T-cell (primary cell): ENCODE measurements around the gene TPRG1. TPM values are rescaled to one million over a fixed set of nuclear protein-coding genes. Genes with fewer than 3 reads are reported as not detected.

ENCODE experiments used
- ATAC-seq, 4 experiments: fragments of 200-7000 bp in 3 of 4; fragments of 150-1000 bp in 1 of 4; cut with Tn5 transposase; replicated peaks in 1 of 4; 1 replicate in 3 of 4; 2 replicates in 1 of 4; pipeline ENCODE4 v1.10.0; 2021; ENCODE audit warnings: moderate library complexity in 3 of 4, mild to moderate bottlenecking in 2 of 4, moderate number of reproducible peaks in 1 of 4
- CTCF ChIA-PET, 2 donors: fragments of 300-600 bp; sonication (Branson Sonifier 250); formaldehyde crosslinking; loops; one replicate each; lab custom pipeline; 2022; ENCODE audit warnings: antibody characterized with exemption in 2 of 2; lab: Charles Lee
- POLR2A ChIA-PET, 2 donors: fragments of 300-600 bp; sonication (Branson Sonifier 250); formaldehyde crosslinking; loops; one replicate each; lab custom pipeline; 2022; ENCODE audit warnings: antibody characterized with exemption in 2 of 2; lab: Charles Lee
- DNase-seq, 35 experiments: peaks; one replicate each; pipeline versions ENCODE4 v3.0.0 to v3.0.0-alpha.2; 2013 to 2023
- H3K27ac ChIP-seq: one replicate; pipeline ENCODE4 v1.5.1; 2013; ENCODE audit warnings: low read length
- H3K27me3 ChIP-seq, 2 experiments: replicated peaks in 1 of 2; 1 replicate in 1 of 2; 2 replicates in 1 of 2; pipeline versions ENCODE4 v1.6.1 to v1.7.0; 2013; ENCODE audit warnings: low read length in 1 of 2, mixed read lengths in 1 of 2; ENCODE audit not compliant: control insufficient read depth in 2 of 2, insufficient read depth in 2 of 2; ENCODE audit errors: extremely low read depth in 1 of 2
- H3K36me3 ChIP-seq, 2 donors: 1 replicate in 1 of 2; 2 replicates in 1 of 2; pipeline versions ENCODE4 v1.6.1 to v1.7.0; 2013; ENCODE audit warnings: low read length in 1 of 2; ENCODE audit not compliant: control insufficient read depth in 2 of 2, insufficient read depth in 1 of 2; ENCODE audit errors: extremely low read depth in 1 of 2
- H3K4me1 ChIP-seq, 2 experiments: 1 replicate in 1 of 2; 2 replicates in 1 of 2; pipeline versions ENCODE4 v1.6.1 to v1.7.0; 2013; ENCODE audit warnings: low read length in 2 of 2, mixed read lengths in 1 of 2; ENCODE audit not compliant: insufficient read depth in 2 of 2, control insufficient read depth in 1 of 2; ENCODE audit errors: extremely low read depth in 1 of 2
- H3K4me3 ChIP-seq, 2 donors: 1 replicate in 1 of 2; 2 replicates in 1 of 2; pipeline versions ENCODE4 v1.5.1 to v1.7.0; 2013; ENCODE audit warnings: mild to moderate bottlenecking in 2 of 2, low read length in 1 of 2, moderate library complexity in 1 of 2; ENCODE audit not compliant: control insufficient read depth in 1 of 2; ENCODE audit errors: extremely low read depth in 1 of 2
- H3K9me3 ChIP-seq: 2 replicates; pipeline ENCODE4 v1.7.0; 2013
- H3K27ac Mint-ChIP-seq, 2 donors: one replicate each; pipeline ENCODE4 v1.8.0; 2020 to 2021; ENCODE audit warnings: mild to moderate bottlenecking in 2 of 2, mixed read lengths in 2 of 2
- H3K27me3 Mint-ChIP-seq, 2 donors: one replicate each; pipeline ENCODE4 v1.8.0; 2021 to 2022; ENCODE audit warnings: mixed read lengths in 2 of 2
- H3K36me3 Mint-ChIP-seq: one replicate; pipeline ENCODE4 v1.8.0; 2021; ENCODE audit warnings: mixed read lengths
- H3K4me1 Mint-ChIP-seq, 3 donors: one replicate each; pipeline ENCODE4 v1.8.0; 2020 to 2022; ENCODE audit warnings: mixed read lengths in 3 of 3, mild to moderate bottlenecking in 1 of 3
- H3K4me3 Mint-ChIP-seq, 3 donors: one replicate each; pipeline ENCODE4 v1.8.0; 2020 to 2022; ENCODE audit warnings: mild to moderate bottlenecking in 3 of 3, mixed read lengths in 3 of 3, moderate library complexity in 3 of 3
- H3K9me3 Mint-ChIP-seq, 3 donors: one replicate each; pipeline ENCODE4 v1.8.0; 2020 to 2022; ENCODE audit warnings: mixed read lengths in 3 of 3
- WGBS: methylation state at CpG from one replicate; pipeline ENCODE4 v1.1.5; 2013; ENCODE audit warnings: missing lambda C conversion rate; ENCODE audit not compliant: insufficient coverage; 5-methylcytosine and 5-hydroxymethylcytosine counted together
- total RNA-seq, 35 experiments: library from RNA in 6 of 35; stranded (reverse) in 6 of 35; fragments of 120-200 nt in 1 of 35; gene quantifications; one replicate each; pipeline versions ENCODE4 v1.2.1 to v1.2.4 and lab custom pipeline; 2013 to 2026

TPRG1 gene
- total RNA-seq, 5 donors from 2014 or later (not counting 1 experiment from before 2014, with no cell fraction given) = 5.6 to 28.4 (median 15.5) TPM

DNA sequence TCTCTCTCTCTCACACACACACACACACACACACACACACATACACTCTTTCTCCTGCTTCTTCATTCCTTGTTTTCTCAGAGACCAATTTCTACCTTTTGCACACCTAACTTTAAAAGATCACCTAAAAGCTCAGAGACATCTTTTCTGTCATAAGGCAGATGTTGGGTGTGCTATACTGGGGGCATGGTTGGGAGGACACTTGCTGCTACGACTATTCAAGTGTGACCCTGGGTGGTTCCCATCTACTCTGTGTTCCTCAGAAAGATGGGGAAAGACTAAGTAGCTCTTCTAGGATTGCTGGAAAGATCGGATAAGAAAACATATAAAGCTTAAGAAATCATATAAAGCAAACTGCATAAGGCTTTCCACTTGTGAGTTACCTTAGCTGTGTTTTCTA, 33.2 kb downstream of the TPRG1 start:
- ATAC-seq (no peak), DNase-seq (no peak)
- H3K27ac ChIP-seq = no peak overlapping the region
- Mint-ChIP-seq H3K9me3 (no peaks in the 10 kb centered on the region), H3K36me3 (no peaks in the 10 kb centered on the region), H3K27me3 (peaks cover 4 to 15% of the 10 kb centered on the region in 2 donors), H3K4me3 (no peak overlapping the region), H3K4me1 (no peaks in the 10 kb centered on the region), H3K27ac (no peak overlapping the region)
- no peaks in the 10 kb centered on the region for H3K9me3 ChIP-seq
- ChIA-PET CTCF (no interaction called here), POLR2A (no interaction called here)
- no peaks in the 10 kb centered on the region for H3K36me3 ChIP-seq
- no CpG with 5 or more reads among the region's 2 CpGs for WGBS
- H3K4me1 ChIP-seq = peaks cover 0 to 2% of the 10 kb centered on the region in 2 experiments
- H3K27me3 ChIP-seq = no peaks in the 10 kb centered on the region
- H3K4me3 ChIP-seq = no peak overlapping the region

DNA sequence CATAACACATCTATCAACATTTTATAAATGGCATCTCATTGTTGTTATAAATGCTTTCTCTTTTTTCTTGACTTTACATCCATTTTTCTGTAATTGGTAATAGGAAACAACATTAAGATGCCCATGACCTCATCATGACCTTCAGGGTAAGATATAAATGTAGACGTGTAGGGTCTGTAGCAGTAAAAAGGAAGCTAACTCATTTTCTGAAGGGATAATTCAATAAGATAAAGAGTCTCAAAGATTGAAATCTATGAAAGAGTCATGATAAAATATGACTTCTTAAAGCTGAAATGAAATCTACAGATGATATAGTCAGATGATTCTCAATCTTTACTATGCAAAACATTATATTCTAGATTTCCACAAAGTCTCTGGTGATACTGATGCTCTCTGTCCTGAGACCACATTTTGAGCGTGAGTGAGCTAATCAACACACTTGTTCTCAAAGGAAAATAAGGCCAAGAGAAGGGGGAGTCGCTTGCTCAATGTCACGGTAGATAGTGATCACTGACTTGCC, 38.5 kb downstream of the TPRG1 start:
- ATAC-seq = no peak
- H3K27me3 ChIP-seq = no peaks in the 10 kb centered on the region
- POLR2A ChIA-PET = interaction anchor here in 1 of 2 donors (0.6 kb wide), 1 partner anchor 974 kb away, joined by 3 read pairs; no protein-coding TSS in a partner anchor
- CTCF ChIA-PET = no interaction called here
- H3K36me3 Mint-ChIP-seq = peaks cover 4% of the 10 kb centered on the region
- H3K36me3 ChIP-seq = no peaks in the 10 kb centered on the region
- H3K4me1 ChIP-seq = no peaks in the 10 kb centered on the region
- no peak overlapping the region for H3K4me3 ChIP-seq
- H3K27ac Mint-ChIP-seq = no peak overlapping the region
- H3K4me1 Mint-ChIP-seq = no peaks in the 10 kb centered on the region
- no peaks in the 10 kb centered on the region for H3K9me3 ChIP-seq
- DNase-seq = no peak
- no peaks in the 10 kb centered on the region for H3K9me3 Mint-ChIP-seq
- H3K27ac ChIP-seq = no peak overlapping the region
- H3K4me3 Mint-ChIP-seq = no peak overlapping the region
- WGBS = 83% methylated on average over 1 of the region's 4 CpGs
- peaks cover 4 to 15% of the 10 kb centered on the region in 2 donors for H3K27me3 Mint-ChIP-seq

- ATAC-seq (no peak), DNase-seq (no peak)
- Histone ChIP-seq H3K36me3 (no peaks in the 10 kb centered on the region), H3K27me3 (no peaks in the 10 kb centered on the region), H3K9me3 (no peaks in the 10 kb centered on the region), H3K4me1 (no peaks in the 10 kb centered on the region), H3K27ac (no peak overlapping the region), H3K4me3 (no peak overlapping the region)
- no peak overlapping the region for H3K4me3 Mint-ChIP-seq
- H3K27ac Mint-ChIP-seq = no peak overlapping the region
- ChIA-PET CTCF (no interaction called here), POLR2A (no interaction called here)
- H3K4me1 Mint-ChIP-seq = no peaks in the 10 kb centered on the region
- H3K36me3 Mint-ChIP-seq = peaks cover 4% of the 10 kb centered on the region
- peaks cover 3 to 10% of the 10 kb centered on the region in 2 donors for H3K27me3 Mint-ChIP-seq
- no peaks in the 10 kb centered on the region for H3K9me3 Mint-ChIP-seq
- 80% methylated on average over 1 of the region's 2 CpGs for whole genome bisulfite sequencing
Observed at GRCh38 chr3:189212681-189213080, 40.9 kb downstream of the TPRG1 start.

GRCh38 chr3:189214651-189215050, 42.9 kb downstream of the TPRG1 start:
- CTCF ChIA-PET = no interaction called here
- H3K4me1 ChIP-seq = no peaks in the 10 kb centered on the region
- no peaks in the 10 kb centered on the region for H3K9me3 Mint-ChIP-seq
- no peaks in the 10 kb centered on the region for H3K9me3 ChIP-seq
- ATAC-seq (no peak), DNase-seq (no peak)
- no peak overlapping the region for H3K4me3 ChIP-seq
- H3K4me1 Mint-ChIP-seq = no peaks in the 10 kb centered on the region
- no peaks in the 10 kb centered on the region for H3K27me3 Mint-ChIP-seq
- no peaks in the 10 kb centered on the region for H3K27me3 ChIP-seq
- POLR2A ChIA-PET = no interaction called here
- no peak overlapping the region for H3K27ac ChIP-seq
- no peaks in the 10 kb centered on the region for H3K36me3 ChIP-seq
- no CpG with 5 or more reads among the region's 1 CpG for WGBS
- no peak overlapping the region for H3K27ac Mint-ChIP-seq
- peaks cover 9% of the 10 kb centered on the region for H3K36me3 Mint-ChIP-seq
- H3K4me3 Mint-ChIP-seq = no peak overlapping the region

DNA sequence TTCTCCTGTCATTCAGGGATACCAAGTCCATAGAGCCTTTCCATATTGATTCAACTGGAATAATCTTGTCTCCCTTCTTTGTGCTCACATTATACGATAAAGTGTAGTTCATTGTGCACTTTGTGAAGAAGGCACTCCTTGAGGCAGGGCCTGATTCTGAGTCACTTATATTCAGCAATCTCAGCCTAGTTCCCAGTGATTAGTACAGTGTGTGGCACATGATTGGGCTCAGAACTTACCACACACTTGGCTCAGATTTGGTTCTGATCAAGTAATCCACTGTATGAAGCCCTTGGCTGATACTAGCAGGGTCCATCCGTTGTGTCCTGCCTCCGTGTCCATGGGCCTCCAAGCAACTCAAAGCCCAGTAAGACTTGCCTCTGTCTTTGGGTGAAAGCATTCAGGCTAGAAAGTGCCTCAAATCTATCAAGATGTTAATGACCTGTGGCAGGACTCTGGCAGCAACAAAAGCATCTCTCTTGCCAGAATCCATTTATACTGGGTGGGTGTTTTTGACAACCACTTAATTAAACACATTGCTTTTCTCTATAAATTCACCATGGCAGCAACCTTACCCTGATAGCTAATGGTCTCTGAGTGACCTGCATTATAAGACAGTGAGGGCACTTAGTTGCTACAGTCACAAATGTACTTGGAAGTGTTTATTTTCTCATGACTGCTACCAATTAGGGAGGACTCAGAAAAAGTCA, 51.3 kb downstream of the TPRG1 start:
- Mint-ChIP-seq H3K27ac (no peak overlapping the region), H3K36me3 (peaks cover 5% of the 10 kb centered on the region), H3K4me1 (no peaks in the 10 kb centered on the region), H3K4me3 (no peak overlapping the region), H3K9me3 (no peaks in the 10 kb centered on the region), H3K27me3 (peaks cover 2 to 5% of the 10 kb centered on the region in 2 donors)
- no peaks in the 10 kb centered on the region for H3K9me3 ChIP-seq
- ChIA-PET POLR2A (interaction anchor here in 1 of 2 donors (0.6 kb wide), 1 partner anchor 520 kb away, joined by 3 read pairs; no protein-coding TSS in a partner anchor), CTCF (interaction anchor here in 1 of 2 donors (0.6 kb wide), 1 partner anchor 9 kb away, joined by 6 read pairs; no protein-coding TSS in a partner anchor)
- H3K4me1 ChIP-seq = no peaks in the 10 kb centered on the region
- H3K4me3 ChIP-seq = no peak overlapping the region
- H3K27ac ChIP-seq = no peak overlapping the region
- WGBS = 91% methylated on average over 2 of the region's 3 CpGs
- DNase-seq (no peak), ATAC-seq (no peak)
- no peaks in the 10 kb centered on the region for H3K27me3 ChIP-seq
- no peaks in the 10 kb centered on the region for H3K36me3 ChIP-seq

DNA sequence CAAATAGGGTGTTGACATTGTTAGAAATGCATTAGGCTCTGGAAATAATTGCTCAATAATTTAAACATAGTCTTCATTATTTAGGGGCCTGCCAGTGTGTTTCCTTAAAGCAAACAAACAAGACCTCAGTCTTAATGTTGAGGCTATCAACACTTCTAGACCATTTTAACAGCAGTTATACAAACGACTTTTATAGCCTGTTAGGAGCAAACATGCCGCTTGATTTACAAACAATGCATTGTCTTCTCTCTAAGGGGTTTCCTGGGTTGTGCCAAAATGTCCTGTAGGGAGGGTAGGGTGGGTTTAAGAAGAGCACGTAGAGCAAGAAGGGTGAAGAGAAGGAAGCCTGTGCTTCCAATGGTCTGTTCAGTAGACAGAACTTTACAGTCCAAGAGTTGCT, 53.7 kb downstream of the TPRG1 start:
- Histone ChIP-seq H3K9me3 (no peaks in the 10 kb centered on the region), H3K27ac (no peak overlapping the region), H3K27me3 (no peaks in the 10 kb centered on the region), H3K36me3 (no peaks in the 10 kb centered on the region), H3K4me3 (no peak overlapping the region), H3K4me1 (no peaks in the 10 kb centered on the region)
- Mint-ChIP-seq H3K9me3 (no peaks in the 10 kb centered on the region), H3K36me3 (no peaks in the 10 kb centered on the region), H3K4me1 (peaks cover 0 to 6% (median 3%) of the 10 kb centered on the region in 3 donors), H3K4me3 (no peak overlapping the region), H3K27ac (no peak overlapping the region), H3K27me3 (peaks cover 2 to 5% of the 10 kb centered on the region in 2 donors)
- DNase-seq (no peak), ATAC-seq (no peak)
- ChIA-PET POLR2A (no interaction called here), CTCF (interaction anchor here in 1 of 2 donors (0.6 kb wide), 1 partner anchor 30 kb away, joined by 3 read pairs; no protein-coding TSS in a partner anchor)
- 100% methylated on average over 1 of the region's 3 CpGs for WGBS
